Kidney glomerular epithelial cell (primary cell): Measurements from ENCODE around the gene SYN1.
"Not testable (repeated sequence)": the region's sequence is repeated elsewhere in the genome, so short reads cannot be mapped to it uniquely, and the experiment has no call there.

Experiments used
- DNase-seq: peaks from one replicate; lab custom pipeline; 2025; lab: John Stamatoyannopoulos, UW

SYN1 gene

DNA sequence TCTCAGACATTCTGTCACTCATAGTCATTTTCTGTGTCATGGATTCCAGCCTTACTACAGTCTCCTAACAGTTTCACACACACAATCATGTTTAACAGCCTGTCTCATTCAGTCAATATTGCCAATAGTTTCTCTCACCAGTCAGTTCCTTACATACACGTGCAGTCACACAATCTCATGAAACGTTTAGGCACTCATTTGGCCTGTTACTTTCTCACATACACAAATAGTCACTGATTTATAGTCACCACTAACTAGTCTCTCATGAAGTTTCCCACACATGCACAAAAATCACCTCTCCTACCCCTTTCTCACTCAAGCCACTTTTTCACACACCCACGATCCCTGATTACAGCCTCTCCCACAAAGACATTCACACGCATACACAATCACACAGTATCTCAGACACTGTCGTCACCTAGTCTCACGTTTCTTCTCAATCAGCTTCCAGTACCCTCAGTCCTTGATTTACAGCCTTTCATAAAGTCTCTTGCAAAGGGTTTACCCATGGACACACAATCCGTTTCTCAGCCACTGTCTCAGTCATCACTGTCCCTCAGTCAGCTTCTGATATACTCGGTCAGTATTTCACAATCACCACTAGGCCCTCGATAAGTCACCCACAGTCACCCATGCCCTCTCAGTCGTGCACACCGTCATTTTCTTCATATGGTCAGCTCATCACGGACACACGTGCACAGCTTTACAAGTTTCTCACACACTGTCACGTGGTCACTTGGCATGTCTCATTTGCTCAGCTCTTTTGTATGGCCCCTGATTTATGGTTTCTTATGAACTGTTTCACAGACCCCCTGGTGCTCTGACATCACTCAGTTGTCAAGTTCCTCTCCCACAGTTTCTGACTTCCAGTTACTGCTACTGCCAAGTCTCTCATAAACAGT, 14.3 kb upstream of the SYN1 start:
- no peak for DNase-seq

DNA sequence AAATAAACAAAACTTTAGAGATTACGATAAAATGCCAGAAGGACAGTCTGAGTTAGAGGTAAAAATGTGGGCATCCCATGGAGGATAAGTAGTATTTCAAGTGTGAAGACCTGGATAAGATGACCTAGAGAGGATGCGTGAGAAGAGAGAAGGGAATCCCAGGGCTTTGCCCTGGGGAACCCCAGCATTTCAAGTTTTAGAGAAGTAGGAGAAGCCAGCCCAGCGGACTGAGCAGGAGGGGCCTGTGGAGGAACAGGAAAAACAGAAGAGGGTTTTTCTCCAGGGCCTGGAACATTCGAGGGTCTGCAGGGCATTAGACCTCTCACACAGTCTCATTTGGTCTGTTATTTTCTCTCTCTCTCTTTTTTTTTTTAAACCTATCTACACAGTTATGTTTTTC, 13.0 kb upstream of the SYN1 start:
- no peak for DNase-seq

DNA sequence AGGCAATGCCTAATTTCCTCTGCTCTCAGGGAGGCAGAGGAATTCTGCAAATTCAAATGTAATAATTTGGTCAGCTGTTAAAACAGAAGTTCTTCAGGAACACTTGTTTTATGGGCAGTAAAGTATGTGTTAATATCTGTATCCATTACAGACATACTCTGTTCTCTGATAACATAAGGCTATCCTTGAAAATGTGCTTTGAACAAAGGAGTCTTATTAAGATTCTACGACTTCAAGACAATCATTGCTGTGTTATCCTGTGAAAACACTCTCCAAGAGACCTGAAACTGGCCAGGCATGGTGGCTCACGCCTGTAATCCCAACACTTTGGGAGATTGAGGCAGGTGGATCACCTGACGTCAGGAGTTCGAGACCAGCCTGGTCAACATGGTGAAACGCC, 12.0 kb upstream of the SYN1 start:
- no peak for DNase-seq

GRCh38 chrX:47629419-47630200, 10.0 kb upstream of the SYN1 start, which contains the start of gene CFP:
Gene CFP (minus strand): TSS chrX:47629930. CDS start chrX:47629844, 86 bp downstream.
- no peak for DNase-seq

GRCh38 chrX:47628982-47629381, 9.3 kb upstream of the SYN1 start:
- no peak for DNase-seq

DNA sequence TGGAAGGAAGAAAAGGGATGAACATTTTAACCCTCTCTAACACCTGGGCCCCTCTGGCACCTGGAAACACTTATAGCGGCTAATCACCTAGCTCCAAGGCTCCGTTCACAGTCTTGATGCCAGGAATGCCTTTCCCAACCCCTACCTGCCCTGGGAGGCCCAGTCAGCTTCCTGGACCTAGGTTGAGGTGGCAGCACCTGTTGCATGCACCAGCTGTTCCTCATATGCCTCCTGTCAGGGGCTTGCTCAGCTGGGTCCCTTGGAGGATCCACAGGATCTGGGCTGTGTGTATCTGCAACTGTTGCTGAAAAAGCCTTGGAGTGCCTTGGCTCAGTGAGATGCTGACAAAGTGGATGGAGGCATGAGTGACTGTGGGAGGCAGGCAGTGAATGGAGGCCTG, 5.7 kb upstream of the SYN1 start:
- no peak for DNase-seq

- peak; percentile 22 for DNase-seq
These were observed 3.9 kb upstream of the SYN1 start for GRCh38 chrX:47623540-47624027.

DNA sequence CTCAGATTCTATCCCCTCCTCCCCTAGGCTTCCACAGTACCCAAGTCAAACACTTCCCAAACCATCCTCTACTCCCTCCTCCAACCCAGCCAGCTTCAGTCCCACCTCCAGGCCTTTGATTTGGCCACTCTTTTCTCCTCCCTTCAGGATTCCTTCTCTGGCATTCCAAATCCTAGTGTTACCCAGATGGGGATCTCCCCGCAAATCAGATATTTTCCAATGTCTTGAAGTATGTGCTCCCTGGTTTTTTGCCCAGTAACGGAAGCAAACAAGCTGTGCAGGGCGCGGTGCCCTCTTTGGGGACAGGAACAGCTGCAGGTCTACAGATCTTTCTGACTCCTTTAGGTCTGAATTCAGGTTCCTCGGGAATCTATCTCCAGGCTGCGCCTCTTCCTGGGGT, 2.2 kb upstream of the SYN1 start:
- DNase-seq: no peak

GRCh38 chrX:47620303-47620685, 637 bp upstream of the SYN1 start:
- DNase-seq: no peak

DNA sequence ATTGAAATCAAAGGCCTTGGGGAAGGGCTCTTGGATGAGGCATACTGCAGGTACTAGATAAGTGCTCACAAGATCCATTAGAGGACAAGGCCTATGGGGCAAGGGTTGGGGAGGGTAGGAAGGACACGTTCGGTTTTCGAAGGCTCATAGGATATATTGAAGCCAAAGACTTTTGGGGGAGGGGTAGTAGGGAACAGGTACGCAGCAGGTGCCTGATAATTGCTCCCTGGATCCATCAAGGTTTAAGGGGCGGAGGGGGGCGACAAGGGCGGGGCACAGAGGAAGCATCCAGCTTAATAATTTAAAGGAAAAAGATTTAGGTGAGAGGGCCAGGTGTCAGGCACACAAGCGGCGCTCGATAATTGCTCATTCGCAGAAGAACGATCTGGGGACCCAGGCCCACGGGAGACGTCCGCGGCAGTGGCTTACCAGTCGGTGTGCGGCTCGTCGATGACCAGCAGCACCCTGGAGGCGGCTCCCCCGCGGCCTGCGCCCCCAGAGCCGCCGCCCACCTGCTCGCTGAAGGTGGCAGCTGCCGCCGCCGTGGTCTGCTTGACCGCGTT, 653 bp downstream of the SYN1 start:
- DNase-seq: no peak

- DNase-seq: no peak
These were observed 5.0 kb downstream of the SYN1 start for GRCh38 chrX:47614618-47615017.

GRCh38 chrX:47613082-47613481, 6.6 kb downstream of the SYN1 start:
- no peak for DNase-seq

GRCh38 chrX:47612418-47612817, 7.2 kb downstream of the SYN1 start:
- no peak for DNase-seq

DNA sequence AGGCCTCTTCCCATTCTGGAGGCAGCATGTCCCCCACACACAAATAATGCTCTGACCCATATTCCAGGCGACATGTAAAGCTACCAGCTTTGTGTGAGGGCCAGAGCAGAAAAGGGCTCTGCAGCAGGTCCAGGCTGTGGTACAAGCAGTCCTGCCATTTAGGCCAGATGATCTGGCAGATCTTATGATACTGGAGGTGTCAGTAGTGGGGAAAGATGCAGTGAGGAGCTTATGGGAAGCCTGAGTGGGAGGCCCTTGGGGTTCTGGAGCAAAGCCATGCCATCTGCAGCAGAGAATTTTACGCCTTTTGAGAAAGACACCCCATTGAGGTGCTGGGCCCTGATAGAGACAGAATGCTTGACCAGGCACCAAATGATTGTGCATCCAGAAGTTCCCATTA, 7.7 kb downstream of the SYN1 start:
- DNase-seq: no peak

DNA sequence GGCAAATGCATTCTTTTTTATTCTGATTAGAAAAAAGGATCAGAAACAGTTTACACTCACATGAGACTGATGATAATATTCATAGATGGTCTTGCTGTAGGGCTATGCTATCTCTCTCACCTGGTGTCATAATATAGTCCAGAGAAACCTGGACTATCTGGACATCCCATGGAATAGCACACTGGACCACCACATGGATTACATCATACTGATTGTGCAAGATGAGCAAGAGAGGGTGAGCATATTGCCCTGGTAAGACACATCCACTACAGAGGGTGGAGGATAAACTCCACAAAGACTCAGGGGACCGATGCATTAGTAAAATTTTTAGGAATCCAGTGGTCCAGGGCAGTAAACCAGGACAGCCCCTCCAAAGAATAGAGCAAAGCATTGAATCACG, 8.2 kb downstream of the SYN1 start:
- DNase-seq: no peak

GRCh38 chrX:47610511-47610910, 9.1 kb downstream of the SYN1 start:
- no peak for DNase-seq

DNA sequence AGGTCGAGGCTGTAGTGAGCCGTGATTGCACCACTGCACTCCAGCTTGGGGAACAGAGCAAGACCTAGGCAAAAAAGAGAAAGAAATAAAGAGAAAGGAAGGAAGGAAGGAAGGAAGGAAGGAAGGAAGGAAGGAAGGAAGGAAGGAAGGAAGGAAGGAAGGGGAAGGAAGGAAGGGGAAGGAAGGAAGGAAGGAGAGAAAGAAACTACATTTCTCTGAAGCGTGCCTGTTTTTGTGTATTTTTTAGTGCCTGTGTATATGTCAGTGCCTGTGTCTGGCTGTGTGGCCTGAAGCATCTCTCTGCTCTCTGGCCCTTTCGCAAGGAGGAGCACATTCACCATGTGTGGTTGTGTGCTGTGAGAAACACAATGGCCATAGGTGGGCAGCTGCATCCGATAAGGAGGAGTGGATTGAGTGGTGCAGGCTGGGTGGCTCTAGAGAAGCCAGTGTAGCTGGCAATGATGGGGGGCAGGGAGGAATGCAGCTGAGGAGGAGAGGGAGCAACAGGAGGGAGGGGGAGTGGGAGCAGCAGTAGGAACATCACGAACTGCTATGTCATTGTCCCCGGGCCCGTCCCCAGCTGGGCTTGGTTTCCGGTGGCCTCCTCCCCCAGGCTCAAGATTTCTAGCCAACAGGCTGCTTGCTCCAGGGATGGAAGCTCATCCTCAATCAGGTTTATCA, 11.4 kb downstream of the SYN1 start:
- no peak for DNase-seq

- DNase-seq: no peak
These were observed 12.6 kb downstream of the SYN1 start for GRCh38 chrX:47607091-47607490.

GRCh38 chrX:47605024-47605423, 14.6 kb downstream of the SYN1 start:
- DNase-seq: no peak

GRCh38 chrX:47603125-47603524, 16.5 kb downstream of the SYN1 start:
- DNase-seq: not testable (repeated sequence)

GRCh38 chrX:47597222-47597621, 22.4 kb downstream of the SYN1 start:
- DNase-seq: no peak

- no peak for DNase-seq
These were observed 23.4 kb downstream of the SYN1 start for GRCh38 chrX:47596256-47596655.
